ENCODE measurements around the gene TMC6.

The TMC6 gene

DNA sequence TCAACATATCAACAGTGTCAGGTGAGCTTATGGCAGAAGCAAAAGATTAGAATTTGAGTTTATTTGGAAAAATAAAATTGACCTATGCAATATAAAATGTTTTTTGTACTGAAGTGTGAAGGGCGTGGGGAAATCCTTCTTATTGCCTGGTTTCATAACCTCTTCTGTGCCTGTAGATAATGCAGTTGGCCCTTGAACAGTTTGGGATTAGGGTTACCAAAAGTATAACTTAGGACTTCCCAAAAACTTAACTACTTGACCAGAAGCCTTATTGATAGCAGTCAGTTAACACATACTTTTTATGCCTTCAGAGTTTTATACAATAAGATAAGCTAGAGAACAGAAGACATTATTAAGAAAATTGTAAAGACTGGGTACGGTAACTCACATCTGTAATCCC, 66.0 kb downstream of the TMC6 start:
- TF ChIP-seq, protein P1, sequence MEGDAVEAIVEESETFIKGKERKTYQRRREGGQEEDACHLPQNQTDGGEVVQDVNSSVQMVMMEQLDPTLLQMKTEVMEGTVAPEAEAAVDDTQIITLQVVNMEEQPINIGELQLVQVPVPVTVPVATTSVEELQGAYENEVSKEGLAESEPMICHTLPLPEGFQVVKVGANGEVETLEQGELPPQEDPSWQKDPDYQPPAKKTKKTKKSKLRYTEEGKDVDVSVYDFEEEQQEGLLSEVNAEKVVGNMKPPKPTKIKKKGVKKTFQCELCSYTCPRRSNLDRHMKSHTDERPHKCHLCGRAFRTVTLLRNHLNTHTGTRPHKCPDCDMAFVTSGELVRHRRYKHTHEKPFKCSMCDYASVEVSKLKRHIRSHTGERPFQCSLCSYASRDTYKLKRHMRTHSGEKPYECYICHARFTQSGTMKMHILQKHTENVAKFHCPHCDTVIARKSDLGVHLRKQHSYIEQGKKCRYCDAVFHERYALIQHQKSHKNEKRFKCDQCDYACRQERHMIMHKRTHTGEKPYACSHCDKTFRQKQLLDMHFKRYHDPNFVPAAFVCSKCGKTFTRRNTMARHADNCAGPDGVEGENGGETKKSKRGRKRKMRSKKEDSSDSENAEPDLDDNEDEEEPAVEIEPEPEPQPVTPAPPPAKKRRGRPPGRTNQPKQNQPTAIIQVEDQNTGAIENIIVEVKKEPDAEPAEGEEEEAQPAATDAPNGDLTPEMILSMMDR (IDR thresholded peaks at IDR 0.05; ENCODE audit: insufficient read depth, low read depth, low read length, missing control alignments), result no peak
- no peak overlapping the region for H3K4me3 ChIP-seq (ENCODE audit: low read length)

More for the DNA sequence above, 66.0 kb downstream of the TMC6 start:
- DNase-seq (ENCODE audit: low read depth), result no peak
